GM18520 (cell line): ENCODE results near the gene KIF20A.
"Not testable (repeated sequence)": the region's sequence is repeated elsewhere in the genome, so short reads cannot be mapped to it uniquely, and the experiment has no call there.

Source experiments
- ATAC-seq: cut with Tn5 transposase; IDR thresholded peaks from one replicate; pipeline ENCODE4 v1.9.1; 2021; ENCODE audit not compliant: unreplicated experiment

KIF20A gene

DNA sequence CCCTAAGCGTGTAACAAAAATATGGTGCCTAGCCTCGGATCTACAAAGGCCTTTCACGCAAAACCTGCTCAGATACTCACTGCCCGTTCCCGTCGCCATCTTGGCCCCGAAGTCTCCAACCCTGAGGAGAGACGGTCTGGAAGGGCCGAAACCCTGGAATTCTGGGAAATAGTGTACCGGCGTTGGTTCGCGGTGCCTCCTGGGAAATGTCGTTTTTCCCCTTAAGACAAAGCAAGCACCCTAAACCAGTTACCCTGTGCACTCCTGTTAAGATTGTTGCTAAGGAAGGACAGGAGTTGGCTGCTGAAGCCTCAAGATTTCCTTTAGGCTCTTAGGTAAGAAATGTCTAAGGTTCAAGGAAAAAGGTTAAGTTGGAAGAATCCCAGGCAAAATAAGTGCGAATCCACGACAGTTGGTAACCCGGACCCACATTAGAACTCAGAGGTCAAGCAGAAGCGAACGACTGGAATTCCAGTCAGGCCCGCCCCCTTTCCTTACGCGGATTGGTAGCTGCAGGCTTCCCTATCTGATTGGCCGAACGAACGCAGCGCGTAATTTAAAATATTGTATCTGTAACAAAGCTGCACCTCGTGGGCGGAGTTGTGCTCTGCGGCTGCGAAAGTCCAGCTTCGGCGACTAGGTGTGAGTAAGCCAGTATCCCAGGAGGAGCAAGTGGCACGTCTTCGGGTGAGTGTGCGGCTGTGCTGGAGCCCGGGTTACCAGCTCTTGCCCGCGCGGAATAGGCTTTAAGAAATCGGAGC, at the start of gene KIF20A, which contains the start of gene BRD8:
Gene KIF20A, plus strand, starts transcription at position 597 of the 761 bp plus-strand sequence. CDS start 569 bp downstream, outside the sequence.
Gene BRD8, minus strand, starts transcription at position 115 of the 761 bp plus-strand sequence. Its CDS starts 16 bp downstream, at position 99.
- ATAC-seq, result peak; percentile 79

GRCh38 chr5:138129347-138129746, 49.6 kb upstream of the KIF20A start:
- no peak for ATAC-seq

GRCh38 chr5:138132543-138132942, 46.4 kb upstream of the KIF20A start:
- ATAC-seq, result no peak

- ATAC-seq, result no peak
Measured at GRCh38 chr5:138138949-138139780, 39.7 kb upstream of the KIF20A start, which contains the start of gene NME5. NME5 (minus strand) TSS chr5:138139428; CDS start chr5:138138780, 648 bp downstream.

DNA sequence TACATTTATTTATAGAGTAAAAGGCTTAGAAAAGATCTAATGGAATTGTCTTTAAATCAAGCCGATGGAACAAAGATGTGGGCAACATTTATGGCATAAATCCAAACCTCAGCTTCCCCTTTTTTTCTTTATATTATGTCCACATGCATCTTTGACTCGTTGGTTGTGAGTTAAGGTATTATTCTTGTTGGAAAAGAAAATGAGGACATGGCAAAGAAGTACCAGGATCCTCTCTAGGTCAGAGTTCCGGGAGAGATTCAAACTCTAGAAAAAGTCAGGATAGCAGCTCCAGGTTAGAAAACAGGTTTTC, 39.2 kb upstream of the KIF20A start:
- ATAC-seq, result no peak

GRCh38 chr5:138140268-138140667, 38.6 kb upstream of the KIF20A start:
- no peak for ATAC-seq

DNA sequence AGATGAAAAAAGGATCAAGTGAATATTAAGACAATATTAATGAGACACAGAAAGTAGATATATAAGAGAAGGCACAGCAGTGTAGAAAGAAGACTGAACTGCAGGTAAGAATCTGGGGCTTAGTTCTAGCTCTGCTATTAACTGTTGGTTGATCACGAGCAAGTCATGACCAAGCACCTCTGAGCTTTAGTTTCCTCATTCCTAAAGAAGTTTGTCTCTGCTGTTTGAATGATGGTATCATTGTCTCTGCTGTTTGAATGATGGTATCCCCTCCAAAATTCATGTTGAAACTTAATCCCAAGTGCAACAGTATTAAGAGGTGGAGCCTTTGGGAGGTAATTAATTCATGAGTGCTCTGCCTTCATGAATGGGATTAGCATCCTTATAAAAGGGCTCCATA, 37.2 kb upstream of the KIF20A start:
- ATAC-seq, result no peak

DNA sequence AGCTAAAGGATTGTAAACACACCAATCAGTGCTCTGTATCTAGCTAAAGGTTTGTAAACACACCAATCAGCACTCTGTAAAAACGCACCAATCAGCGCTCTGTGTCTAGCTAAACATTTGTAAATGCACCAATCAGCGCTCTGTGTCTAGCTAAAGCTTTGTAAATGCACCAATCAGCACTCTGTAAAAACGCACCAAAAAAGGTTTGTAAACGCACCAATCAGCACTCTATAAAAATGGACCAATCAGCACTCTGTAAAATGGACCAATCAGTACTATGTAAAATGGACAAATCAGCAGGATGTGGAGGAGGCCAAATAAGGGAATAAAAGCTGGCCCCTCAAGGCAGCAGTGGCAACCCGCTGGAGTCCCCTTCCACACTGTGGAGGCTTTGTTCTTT, 35.3 kb upstream of the KIF20A start:
- ATAC-seq, result not testable (repeated sequence)

DNA sequence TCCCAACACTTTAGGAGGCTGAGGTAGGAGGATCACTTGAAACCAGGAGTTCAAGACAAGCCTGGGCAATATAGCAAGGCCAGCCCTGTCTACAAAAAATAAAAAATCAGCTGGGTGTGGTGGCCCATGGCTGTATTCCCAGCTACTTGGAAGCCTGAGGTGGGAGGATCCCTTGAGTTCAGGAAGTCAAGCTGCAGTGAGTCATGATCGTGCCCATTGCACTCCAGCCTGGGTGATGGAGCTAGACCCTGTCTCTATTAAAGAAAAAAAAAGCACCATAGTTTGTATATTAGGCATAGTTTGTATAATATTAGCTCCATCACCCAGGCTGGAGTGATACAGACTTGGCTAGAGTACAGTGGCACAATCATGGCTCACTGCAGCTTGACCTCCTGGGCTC, 30.1 kb upstream of the KIF20A start:
- ATAC-seq, result no peak

- no peak for ATAC-seq
Measured at GRCh38 chr5:138149530-138149929, 29.4 kb upstream of the KIF20A start.

DNA sequence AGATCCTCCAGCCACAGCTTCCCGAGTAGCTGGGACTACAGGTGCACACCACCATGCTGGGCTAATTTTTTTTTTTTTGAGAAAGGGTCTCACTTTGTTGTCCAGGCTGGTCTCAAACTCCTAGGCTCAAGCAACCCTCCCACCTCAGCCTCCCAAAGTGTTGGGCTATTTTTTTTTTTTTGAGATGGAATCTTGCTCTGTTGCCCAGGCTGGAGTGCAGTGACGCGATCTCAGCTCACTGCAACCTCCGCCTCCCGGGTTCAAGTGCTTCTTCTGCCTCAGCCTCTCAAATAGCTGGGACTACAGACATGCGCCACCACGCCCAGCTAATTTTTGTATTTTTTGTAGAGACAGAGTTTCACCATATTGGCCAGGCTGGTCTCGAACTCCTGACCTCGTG, 22.9 kb upstream of the KIF20A start:
- not testable (repeated sequence) for ATAC-seq

- ATAC-seq, result no peak
Measured at GRCh38 chr5:138157626-138158025, 21.3 kb upstream of the KIF20A start.

- no peak for ATAC-seq
Measured at GRCh38 chr5:138159666-138160065, 19.2 kb upstream of the KIF20A start.

- ATAC-seq, result no peak
Measured at GRCh38 chr5:138160706-138161105, 18.2 kb upstream of the KIF20A start.

DNA sequence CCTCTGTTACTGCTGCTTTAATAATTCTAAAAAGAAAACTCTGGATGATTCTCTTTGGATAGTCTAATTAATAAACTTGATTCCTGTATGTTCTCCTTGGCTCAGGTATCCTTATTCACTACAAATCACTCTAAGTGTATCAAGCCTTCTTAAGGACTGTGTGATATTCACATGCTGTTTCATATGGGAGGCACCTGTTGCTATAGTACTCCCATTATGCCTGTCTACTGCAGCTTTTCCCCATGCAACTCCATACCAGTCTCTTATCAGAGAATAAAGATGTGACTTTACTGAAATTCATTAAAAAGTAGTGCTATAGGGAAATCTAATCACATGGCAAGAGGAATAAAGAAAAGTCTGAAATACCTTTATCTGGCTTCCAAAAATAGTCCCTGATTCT, 15.2 kb upstream of the KIF20A start:
- ATAC-seq, result no peak

- ATAC-seq, result no peak
Measured at GRCh38 chr5:138169124-138169523, 9.8 kb upstream of the KIF20A start.

- ATAC-seq, result no peak
Measured at GRCh38 chr5:138170299-138170698, 8.6 kb upstream of the KIF20A start.

DNA sequence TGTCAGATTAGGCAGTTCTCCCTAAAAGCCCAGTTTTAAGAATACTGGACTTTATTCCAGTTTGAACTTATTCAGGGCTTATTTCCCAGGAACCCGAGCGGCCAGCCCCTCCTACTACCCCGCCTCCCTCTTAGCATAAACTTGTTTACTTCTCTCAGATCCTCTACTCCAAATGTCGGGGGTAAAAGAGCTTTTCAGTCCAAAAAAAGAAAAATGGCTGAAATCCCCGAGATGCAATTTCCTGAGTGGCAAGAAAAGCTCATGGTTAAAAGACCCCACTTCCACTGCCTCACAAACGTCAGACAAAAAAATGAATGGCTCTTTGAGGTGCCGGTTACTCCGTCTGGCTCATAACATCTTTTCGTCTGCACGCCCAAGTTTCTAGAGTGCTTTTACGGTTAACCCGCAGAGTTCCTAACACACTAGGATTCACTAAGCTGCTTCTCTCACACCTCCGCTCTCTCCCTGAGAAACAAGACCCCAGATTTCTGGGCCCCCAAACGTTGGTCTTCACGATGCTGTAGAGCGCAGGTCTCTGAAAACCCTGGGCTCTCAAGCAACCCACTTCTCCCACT, 884 bp upstream of the KIF20A start:
- ATAC-seq, result no peak

DNA sequence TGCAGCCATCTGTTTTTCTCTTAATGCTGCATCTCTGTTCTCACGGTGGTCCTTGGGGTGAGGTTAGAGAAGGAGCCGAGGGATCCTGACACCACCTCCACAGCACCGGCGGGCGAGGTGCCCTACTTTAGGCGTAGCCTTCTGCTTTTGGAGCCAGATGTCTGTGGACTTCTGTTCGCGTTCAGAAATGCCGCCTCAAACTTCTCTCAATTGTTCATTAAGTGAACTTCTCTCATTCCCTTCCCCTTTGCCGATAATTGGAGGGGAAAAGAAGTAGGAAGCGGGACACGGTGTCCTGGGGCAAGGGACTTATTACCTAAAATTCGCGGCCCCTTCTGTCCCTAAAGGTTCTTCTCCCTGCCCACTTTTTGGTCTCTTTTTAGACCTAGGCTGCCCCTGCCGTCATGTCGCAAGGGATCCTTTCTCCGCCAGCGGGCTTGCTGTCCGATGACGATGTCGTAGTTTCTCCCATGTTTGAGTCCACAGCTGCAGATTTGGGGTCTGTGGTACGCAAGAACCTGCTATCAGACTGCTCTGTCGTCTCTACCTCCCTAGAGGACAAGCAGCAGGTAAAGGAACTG, 455 bp downstream of the KIF20A start:
- ATAC-seq, result no peak

- ATAC-seq, result no peak
Measured at GRCh38 chr5:138180183-138180782, 1.4 kb downstream of the KIF20A start.

DNA sequence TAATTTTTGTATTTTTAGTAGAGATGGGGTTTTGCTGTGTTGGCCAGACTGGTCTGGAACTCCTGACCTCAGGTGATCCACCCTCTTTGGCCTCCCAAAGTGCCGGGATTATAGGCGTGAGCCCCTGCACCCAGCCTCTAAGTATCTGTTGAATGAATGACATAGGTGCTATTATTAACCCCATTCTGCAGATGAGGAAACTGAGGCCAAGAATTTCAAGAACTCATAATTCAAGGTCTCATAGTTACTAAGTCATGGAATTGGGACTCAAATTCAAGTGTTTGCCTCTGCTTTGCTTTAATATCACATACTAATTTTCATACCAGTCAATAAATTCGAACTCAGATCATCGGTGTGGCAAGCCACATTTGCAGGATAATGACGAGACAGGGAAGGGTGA, 1.9 kb downstream of the KIF20A start:
- ATAC-seq, result no peak
